Measurements from ENCODE around the gene TRPV6. TPM values are rescaled to one million over a fixed set of nuclear protein-coding genes. Genes with fewer than 3 reads are reported as not detected.

TRPV6 gene
- total and polyA plus RNA-seq, 4 experiments from 2014 or later, result 0.09 TPM; not detected in 3

DNA sequence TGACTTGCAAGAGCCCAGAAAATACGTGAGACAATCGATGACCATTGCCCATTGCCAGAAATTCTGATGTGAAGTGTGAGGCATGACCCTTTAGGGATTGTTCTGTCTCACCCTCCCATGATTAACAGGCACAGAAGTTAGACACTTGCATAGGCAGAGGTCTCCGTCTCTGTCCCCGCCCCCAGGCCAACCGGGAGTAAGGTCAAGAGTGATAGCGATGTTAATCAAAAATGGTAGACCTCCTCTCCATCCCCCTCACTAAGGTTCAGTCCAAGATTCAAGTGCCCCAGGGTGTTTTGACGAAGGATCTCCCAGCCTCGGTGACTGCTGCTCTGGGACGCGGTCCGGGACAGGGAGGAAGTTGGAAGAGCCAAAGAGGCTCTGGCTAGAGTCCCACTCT, 22.7 kb upstream of the TRPV6 start:
- Mint-ChIP-seq H3K27ac (no peak overlapping the region), H3K4me3 (no peak overlapping the region), H3K27me3 (peaks cover 17 to 27% of the 10 kb centered on the region in 2 donors), H3K36me3 (no peaks in the 10 kb centered on the region), H3K4me1 (peaks cover 0 to 2% (median 0%) of the 10 kb centered on the region in 4 donors), H3K9me3 (peaks cover 0 to 11% (median 2%) of the 10 kb centered on the region in 8 donors)
- no peak for DNase-seq
- ChIA-PET CTCF (ENCODE audit: partially characterized antibody) (no interaction called here), POLR2A (ENCODE audit: partially characterized antibody) (no interaction called here)
- no peaks in the 10 kb centered on the region for H3K36me3 ChIP-seq (ENCODE audit: insufficient read depth, low read length)
- H3K9me3 ChIP-seq (ENCODE audit: control insufficient read depth in 1 of 2, low read length in 2 of 2), result no peaks in the 10 kb centered on the region
- no peaks in the 10 kb centered on the region for H3K27me3 ChIP-seq (ENCODE audit: insufficient read depth, low read length)
- H3K4me3 ChIP-seq (ENCODE audit: low read length in 2 of 2), result no peak overlapping the region
- no peak overlapping the region for H3K27ac ChIP-seq (ENCODE audit: low read depth, low read length)
- intact Hi-C loops (cut with micrococcal nuclease), result no loop called here
- H3K4me1 ChIP-seq (ENCODE audit: insufficient read depth, low read length), result no peaks in the 10 kb centered on the region

DNA sequence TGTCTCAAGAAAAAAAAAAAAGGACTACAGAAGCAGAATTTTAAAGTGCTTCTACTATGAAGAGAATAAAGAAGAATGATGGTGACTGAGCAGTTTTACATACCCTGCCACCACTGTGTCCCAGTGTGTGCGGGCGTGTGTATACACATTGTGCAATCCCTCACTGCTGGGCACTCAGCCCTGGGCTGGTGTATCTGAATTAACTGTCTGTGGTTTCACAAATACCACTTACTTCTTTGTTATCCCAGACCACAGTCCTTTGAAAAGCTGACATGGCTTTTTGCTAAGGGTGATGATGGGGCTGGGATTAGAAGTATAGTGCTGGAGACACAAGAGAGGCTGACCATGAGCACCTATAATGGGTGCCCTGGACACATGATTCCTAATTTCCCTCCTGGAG, 21.1 kb upstream of the TRPV6 start:
- Mint-ChIP-seq H3K4me1 (peaks cover 0 to 2% (median 0%) of the 10 kb centered on the region in 4 donors), H3K4me3 (no peak overlapping the region), H3K9me3 (peaks cover 0 to 11% (median 2%) of the 10 kb centered on the region in 8 donors), H3K27me3 (peaks cover 13 to 25% of the 10 kb centered on the region in 2 donors), H3K27ac (no peak overlapping the region), H3K36me3 (no peaks in the 10 kb centered on the region)
- POLR2A ChIA-PET (ENCODE audit: partially characterized antibody), result no interaction called here
- intact Hi-C loops (cut with micrococcal nuclease), result no loop called here
- Histone ChIP-seq H3K4me3 (ENCODE audit: low read length in 2 of 2) (no peak overlapping the region), H3K4me1 (ENCODE audit: insufficient read depth, low read length) (no peaks in the 10 kb centered on the region), H3K27ac (ENCODE audit: low read depth, low read length) (no peak overlapping the region), H3K9me3 (ENCODE audit: control insufficient read depth in 1 of 2, low read length in 2 of 2) (no peaks in the 10 kb centered on the region), H3K36me3 (ENCODE audit: insufficient read depth, low read length) (no peaks in the 10 kb centered on the region), H3K27me3 (ENCODE audit: insufficient read depth, low read length) (no peaks in the 10 kb centered on the region)
- no peak for DNase-seq
- CTCF ChIA-PET (ENCODE audit: partially characterized antibody), result no interaction called here

DNA sequence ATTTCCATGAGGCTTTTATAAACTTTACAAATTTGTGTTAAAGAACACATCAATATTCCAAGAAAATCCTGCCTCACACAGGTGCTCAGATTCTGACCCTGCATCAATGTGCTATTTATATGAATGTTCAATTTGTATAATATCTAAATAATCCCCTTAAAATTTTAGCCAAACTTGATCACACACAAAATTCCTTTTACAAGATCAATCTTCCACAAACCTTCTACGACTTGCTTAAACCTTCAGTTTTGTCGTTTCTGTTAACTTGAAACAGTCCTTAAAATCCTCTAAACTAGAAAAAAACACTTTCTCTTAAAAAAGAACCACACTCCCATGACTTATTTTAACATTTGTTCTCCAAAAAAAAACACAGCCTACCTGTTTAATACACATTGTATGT, 20.2 kb upstream of the TRPV6 start:
- Histone ChIP-seq H3K36me3 (ENCODE audit: insufficient read depth, low read length) (no peaks in the 10 kb centered on the region), H3K4me3 (ENCODE audit: low read length in 2 of 2) (no peak overlapping the region), H3K27me3 (ENCODE audit: insufficient read depth, low read length) (no peaks in the 10 kb centered on the region), H3K27ac (ENCODE audit: low read depth, low read length) (no peak overlapping the region), H3K4me1 (ENCODE audit: insufficient read depth, low read length) (no peaks in the 10 kb centered on the region), H3K9me3 (ENCODE audit: control insufficient read depth in 1 of 2, low read length in 2 of 2) (no peaks in the 10 kb centered on the region)
- Mint-ChIP-seq H3K4me1 (peaks cover 0 to 2% (median 0%) of the 10 kb centered on the region in 4 donors), H3K9me3 (peaks cover 0 to 11% (median 2%) of the 10 kb centered on the region in 8 donors), H3K4me3 (no peak overlapping the region), H3K36me3 (no peaks in the 10 kb centered on the region), H3K27ac (no peak overlapping the region), H3K27me3 (peaks cover 14 to 19% of the 10 kb centered on the region in 2 donors)
- intact Hi-C loops (cut with micrococcal nuclease), result no loop called here
- DNase-seq, result no peak
- ChIA-PET CTCF (ENCODE audit: partially characterized antibody) (no interaction called here), POLR2A (ENCODE audit: partially characterized antibody) (no interaction called here)

DNA sequence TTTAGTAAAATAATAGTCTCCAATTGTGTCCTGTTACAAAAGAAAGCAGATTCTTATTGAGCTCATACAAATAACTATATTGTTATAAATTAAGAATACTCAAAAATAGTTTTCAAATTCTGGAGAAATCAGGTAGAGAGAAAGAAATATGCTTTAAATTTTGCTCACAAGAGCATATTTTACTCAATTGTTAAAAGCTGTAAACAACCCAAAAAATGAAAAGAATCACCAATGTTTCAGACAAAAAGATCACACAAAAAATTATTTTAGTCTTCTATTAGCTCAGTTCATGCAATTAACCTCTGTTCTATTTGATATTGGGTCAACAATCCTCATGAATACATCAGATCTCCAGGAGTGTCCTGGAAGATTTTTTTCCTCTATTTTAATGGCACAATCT, 18.6 kb upstream of the TRPV6 start:
- H3K27me3 ChIP-seq (ENCODE audit: insufficient read depth, low read length), result no peaks in the 10 kb centered on the region
- no peaks in the 10 kb centered on the region for H3K9me3 ChIP-seq (ENCODE audit: control insufficient read depth in 1 of 2, low read length in 2 of 2)
- no peaks in the 10 kb centered on the region for H3K4me1 Mint-ChIP-seq
- no peak overlapping the region for H3K4me3 ChIP-seq (ENCODE audit: low read length in 2 of 2)
- peaks cover 0 to 11% (median 2%) of the 10 kb centered on the region in 8 donors for H3K9me3 Mint-ChIP-seq
- no peak for DNase-seq
- ChIA-PET CTCF (ENCODE audit: partially characterized antibody) (no interaction called here), POLR2A (ENCODE audit: partially characterized antibody) (no interaction called here)
- intact Hi-C loops (cut with micrococcal nuclease), result no loop called here
- no peak overlapping the region for H3K4me3 Mint-ChIP-seq
- H3K4me1 ChIP-seq (ENCODE audit: insufficient read depth, low read length), result no peaks in the 10 kb centered on the region
- H3K27ac Mint-ChIP-seq, result no peak overlapping the region
- H3K27ac ChIP-seq (ENCODE audit: low read depth, low read length), result no peak overlapping the region
- no peaks in the 10 kb centered on the region for H3K36me3 ChIP-seq (ENCODE audit: insufficient read depth, low read length)
- no peaks in the 10 kb centered on the region for H3K36me3 Mint-ChIP-seq
- peaks cover 10 to 18% of the 10 kb centered on the region in 2 donors for H3K27me3 Mint-ChIP-seq

DNA sequence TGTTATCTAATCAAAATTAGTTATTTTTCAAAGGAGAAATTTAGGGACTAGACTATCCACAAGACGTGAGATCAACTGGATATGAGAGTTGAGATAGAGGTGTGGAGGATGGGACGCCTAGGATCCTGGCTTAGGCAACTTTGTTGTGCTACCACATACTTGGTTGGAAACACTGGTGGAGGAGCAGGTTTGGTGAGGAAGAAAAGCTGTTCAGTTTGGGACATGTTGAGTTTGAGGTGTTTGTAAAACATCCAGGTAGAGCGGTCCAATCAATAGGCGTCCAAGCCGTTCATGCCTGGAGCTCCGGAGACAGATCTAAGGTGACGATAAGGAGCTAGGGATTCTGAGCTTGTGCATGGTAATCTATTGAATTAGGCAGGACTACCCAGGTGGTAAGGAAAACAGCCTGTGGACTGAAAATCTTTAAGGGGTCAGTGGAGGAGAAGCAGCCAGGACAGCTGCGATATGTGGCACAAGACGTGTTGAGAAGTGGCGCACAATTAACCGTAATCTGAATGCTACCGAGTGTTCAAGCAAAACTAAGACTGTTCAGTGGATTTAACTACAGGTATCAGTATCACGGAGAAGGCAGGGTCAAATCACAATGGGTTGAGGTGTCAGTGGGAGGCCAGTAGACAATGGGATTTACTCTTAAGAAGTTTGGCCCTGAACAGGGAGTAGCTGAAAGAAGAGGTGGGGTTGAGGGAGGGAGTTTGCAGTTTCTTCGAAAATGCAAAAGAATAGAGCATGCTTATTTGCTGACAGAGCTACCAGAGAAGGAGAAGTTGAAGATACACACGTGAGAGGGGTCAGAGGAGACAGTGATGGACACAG, 16.1 kb upstream of the TRPV6 start:
- Histone ChIP-seq H3K27ac (ENCODE audit: low read depth, low read length) (no peak overlapping the region), H3K9me3 (ENCODE audit: control insufficient read depth in 1 of 2, low read length in 2 of 2) (no peaks in the 10 kb centered on the region), H3K27me3 (ENCODE audit: insufficient read depth, low read length) (no peaks in the 10 kb centered on the region), H3K4me1 (ENCODE audit: insufficient read depth, low read length) (no peaks in the 10 kb centered on the region), H3K4me3 (ENCODE audit: low read length in 2 of 2) (no peak overlapping the region), H3K36me3 (ENCODE audit: insufficient read depth, low read length) (no peaks in the 10 kb centered on the region)
- DNase-seq, result no peak
- Mint-ChIP-seq H3K27ac (peak overlapping the region in 1 of 7 donors; percentile 53), H3K9me3 (peaks cover 0 to 11% (median 2%) of the 10 kb centered on the region in 8 donors), H3K4me1 (no peaks in the 10 kb centered on the region), H3K27me3 (peaks cover 7 to 9% of the 10 kb centered on the region in 2 donors), H3K4me3 (no peak overlapping the region), H3K36me3 (no peaks in the 10 kb centered on the region)
- ChIA-PET CTCF (ENCODE audit: partially characterized antibody) (interaction anchor here (0.9 to 1.3 kb wide), 2 partner anchors 9 to 21 kb away, joined by 3 read pairs; no protein-coding TSS in a partner anchor), POLR2A (ENCODE audit: partially characterized antibody) (no interaction called here)
- intact Hi-C loops (cut with micrococcal nuclease), result no loop called here

DNA sequence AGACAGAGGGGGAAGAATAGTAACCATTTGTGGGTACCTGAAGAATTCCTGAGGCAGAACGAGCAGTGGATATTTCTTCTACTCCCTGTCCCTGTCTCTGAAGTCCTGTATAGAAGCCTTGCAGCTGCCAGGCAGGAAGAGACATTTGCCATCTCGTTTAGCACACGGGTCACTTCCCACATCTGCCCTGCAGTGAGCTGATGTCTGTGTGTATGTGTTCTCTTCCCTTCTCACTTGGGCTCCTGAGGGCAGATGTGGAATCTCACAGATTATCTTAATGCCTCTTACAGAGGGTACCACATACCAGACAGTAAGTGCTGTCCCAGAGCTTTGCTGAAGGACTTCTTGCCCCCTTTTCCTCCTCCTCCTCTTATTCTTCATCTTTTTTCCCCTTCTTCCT, 14.1 kb upstream of the TRPV6 start:
- no peaks in the 10 kb centered on the region for H3K36me3 ChIP-seq (ENCODE audit: insufficient read depth, low read length)
- no peaks in the 10 kb centered on the region for H3K27me3 ChIP-seq (ENCODE audit: insufficient read depth, low read length)
- DNase-seq, result no peak
- no peak overlapping the region for H3K4me3 ChIP-seq (ENCODE audit: low read length in 2 of 2)
- Mint-ChIP-seq H3K27ac (no peak overlapping the region), H3K9me3 (peaks cover 0 to 6% (median 0%) of the 10 kb centered on the region in 8 donors), H3K36me3 (no peaks in the 10 kb centered on the region), H3K27me3 (peaks cover 9 to 12% of the 10 kb centered on the region in 2 donors), H3K4me3 (no peak overlapping the region), H3K4me1 (no peaks in the 10 kb centered on the region)
- H3K4me1 ChIP-seq (ENCODE audit: insufficient read depth, low read length), result no peaks in the 10 kb centered on the region
- no peaks in the 10 kb centered on the region for H3K9me3 ChIP-seq (ENCODE audit: control insufficient read depth in 1 of 2, low read length in 2 of 2)
- intact Hi-C loops (cut with micrococcal nuclease), result no loop called here
- ChIA-PET POLR2A (ENCODE audit: partially characterized antibody) (no interaction called here), CTCF (ENCODE audit: partially characterized antibody) (interaction anchor here (0.7 kb wide), 1 partner anchor 10 kb away, joined by 3 read pairs; no protein-coding TSS in a partner anchor)
- no peak overlapping the region for H3K27ac ChIP-seq (ENCODE audit: low read depth, low read length)

DNA sequence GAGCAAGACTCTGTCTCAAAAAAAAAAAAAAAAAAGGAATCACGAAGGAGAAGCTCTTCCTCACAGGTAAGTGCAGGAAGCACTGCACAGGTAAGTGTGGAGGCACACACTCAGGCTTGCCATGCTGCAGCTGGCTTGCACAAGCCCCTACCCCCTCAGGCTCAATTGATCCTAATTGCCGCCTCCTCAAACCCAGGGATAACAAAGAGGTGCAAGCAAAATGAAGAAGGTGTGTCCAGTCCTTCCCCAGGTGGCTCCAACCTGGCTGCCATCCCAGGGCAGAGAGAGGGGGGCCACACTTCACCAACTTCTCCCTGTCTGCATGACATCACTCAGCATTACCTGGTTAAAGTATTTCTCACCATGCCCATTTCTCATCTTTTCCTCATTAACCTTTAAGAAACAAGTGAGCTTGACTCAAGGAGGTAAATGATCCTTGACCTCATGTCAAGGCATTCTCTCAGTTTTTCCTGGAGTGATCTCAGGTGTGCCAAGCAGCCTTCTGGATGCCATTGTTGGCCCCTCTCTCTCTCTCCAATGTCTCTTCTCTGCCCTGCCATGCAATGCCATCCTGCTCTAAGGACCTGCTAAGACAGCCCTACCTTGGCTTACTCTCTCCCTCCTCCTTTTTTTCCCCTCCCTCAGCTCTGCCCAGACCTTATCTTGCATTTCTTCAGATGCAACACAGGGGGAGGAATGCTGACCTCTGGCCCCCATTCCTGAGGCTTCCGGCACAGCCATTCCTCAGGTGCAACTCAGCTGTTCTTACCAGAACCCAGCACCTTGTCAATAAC, 13.0 kb upstream of the TRPV6 start:
- intact Hi-C loops (cut with micrococcal nuclease), result no loop called here
- Mint-ChIP-seq H3K36me3 (no peaks in the 10 kb centered on the region), H3K4me1 (no peaks in the 10 kb centered on the region), H3K9me3 (peaks cover 0 to 2% (median 0%) of the 10 kb centered on the region in 8 donors), H3K4me3 (no peak overlapping the region), H3K27ac (no peak overlapping the region), H3K27me3 (peaks cover 9 to 15% of the 10 kb centered on the region in 2 donors)
- H3K27me3 ChIP-seq (ENCODE audit: insufficient read depth, low read length), result no peaks in the 10 kb centered on the region
- H3K9me3 ChIP-seq (ENCODE audit: control insufficient read depth in 1 of 2, low read length in 2 of 2), result no peaks in the 10 kb centered on the region
- H3K36me3 ChIP-seq (ENCODE audit: insufficient read depth, low read length), result no peaks in the 10 kb centered on the region
- ChIA-PET POLR2A (ENCODE audit: partially characterized antibody) (no interaction called here), CTCF (ENCODE audit: partially characterized antibody) (interaction anchor here (0.6 kb wide), 1 partner anchor 923 kb away, joined by 4 read pairs; no protein-coding TSS in a partner anchor)
- H3K27ac ChIP-seq (ENCODE audit: low read depth, low read length), result no peak overlapping the region
- no peak overlapping the region for H3K4me3 ChIP-seq (ENCODE audit: low read length in 2 of 2)
- DNase-seq, result no peak
- H3K4me1 ChIP-seq (ENCODE audit: insufficient read depth, low read length), result no peaks in the 10 kb centered on the region
